GM18519 (cell line): Measurements from ENCODE around the gene VPS45.

ENCODE experiments used
- ATAC-seq: cut with Tn5 transposase; IDR thresholded peaks from one replicate; pipeline ENCODE4 v1.9.1; 2021; ENCODE audit warnings: mild to moderate bottlenecking, moderate library complexity; ENCODE audit not compliant: unreplicated experiment, low FRiP score

The VPS45 gene

DNA sequence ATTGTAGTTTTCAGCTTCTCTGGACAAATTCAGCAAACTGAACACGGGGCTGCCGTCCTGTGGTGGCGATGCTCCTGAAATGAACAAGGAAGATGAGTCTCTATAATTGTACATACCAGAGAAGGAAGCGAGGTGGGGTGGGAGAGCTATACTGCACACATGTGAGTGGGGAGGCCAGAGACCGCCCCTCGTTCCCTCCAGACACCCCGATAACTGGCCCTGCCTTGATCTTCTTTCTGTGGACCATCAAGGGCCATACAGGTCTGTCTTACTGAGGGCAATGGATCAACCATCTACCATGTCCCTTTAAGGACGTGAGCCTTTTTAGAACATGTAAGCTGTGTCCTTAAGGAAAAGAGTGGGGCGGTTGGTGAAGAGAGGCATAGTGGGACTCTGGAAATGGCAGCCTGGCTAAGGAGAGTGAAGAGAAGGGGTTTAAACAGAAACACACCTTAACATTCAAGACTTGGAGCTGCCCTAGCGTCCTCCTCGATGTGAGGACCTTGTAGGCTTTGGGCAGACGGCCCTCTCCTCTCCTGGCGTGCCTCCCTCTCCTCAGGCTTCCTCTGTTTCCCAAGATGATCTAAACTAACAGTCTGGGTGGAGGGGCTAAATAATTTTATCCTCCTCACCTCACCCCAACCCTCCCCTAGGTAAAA, 88.0 kb downstream of the VPS45 start:
- no peak for ATAC-seq

DNA sequence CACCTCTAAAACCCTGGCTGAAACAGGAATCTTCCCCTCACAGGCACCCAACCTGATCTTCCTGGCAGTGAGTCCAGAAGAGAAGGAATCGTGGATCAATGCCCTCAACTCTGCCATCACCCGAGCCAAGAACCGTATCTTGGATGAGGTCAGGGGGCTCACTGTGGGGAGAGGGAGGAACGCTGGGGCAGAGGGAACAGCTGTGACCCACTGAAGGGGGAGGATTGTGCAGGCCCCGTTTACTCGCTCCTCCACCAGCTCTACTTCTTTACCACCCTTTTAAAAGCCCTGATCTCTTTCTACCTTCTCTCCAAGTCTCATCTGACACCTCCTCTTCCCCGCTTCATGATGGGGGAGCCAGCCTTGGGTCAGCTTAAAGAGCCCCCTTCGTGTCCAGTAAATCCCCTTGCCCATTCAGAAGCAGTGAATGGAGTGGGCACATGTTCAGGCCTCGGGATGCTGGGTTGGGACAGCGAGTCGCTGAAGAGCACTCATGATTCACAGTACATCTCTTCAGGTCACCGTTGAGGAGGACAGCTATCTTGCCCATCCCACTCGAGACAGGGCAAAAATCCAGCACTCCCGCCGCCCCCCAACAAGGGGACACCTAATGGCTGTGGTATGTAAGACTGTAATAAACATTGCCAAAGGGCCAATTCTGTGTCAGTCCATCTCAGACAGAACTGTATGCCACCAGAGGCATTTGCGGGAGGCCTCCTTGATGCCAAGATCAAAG, 89.5 kb downstream of the VPS45 start:
- ATAC-seq = no peak

DNA sequence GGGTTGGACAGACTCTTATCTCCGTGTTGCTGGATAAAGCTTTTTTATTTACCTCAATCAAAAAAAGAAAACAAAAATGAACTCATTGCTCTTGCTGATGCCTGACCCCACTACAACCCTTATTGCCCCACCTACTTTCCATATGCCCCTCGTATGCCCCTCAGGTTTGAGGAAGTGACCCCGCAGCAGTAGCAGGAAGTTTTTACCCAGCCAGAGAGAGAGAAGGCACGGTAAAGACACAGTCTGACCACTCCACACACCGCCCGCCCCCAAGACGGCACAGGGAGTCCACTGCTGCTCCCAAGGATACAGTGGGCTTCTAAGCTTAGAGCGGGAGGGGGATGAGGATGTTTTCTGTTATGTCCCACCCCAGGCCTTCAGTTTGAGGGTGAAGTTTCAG, 92.0 kb downstream of the VPS45 start:
- no peak for ATAC-seq

DNA sequence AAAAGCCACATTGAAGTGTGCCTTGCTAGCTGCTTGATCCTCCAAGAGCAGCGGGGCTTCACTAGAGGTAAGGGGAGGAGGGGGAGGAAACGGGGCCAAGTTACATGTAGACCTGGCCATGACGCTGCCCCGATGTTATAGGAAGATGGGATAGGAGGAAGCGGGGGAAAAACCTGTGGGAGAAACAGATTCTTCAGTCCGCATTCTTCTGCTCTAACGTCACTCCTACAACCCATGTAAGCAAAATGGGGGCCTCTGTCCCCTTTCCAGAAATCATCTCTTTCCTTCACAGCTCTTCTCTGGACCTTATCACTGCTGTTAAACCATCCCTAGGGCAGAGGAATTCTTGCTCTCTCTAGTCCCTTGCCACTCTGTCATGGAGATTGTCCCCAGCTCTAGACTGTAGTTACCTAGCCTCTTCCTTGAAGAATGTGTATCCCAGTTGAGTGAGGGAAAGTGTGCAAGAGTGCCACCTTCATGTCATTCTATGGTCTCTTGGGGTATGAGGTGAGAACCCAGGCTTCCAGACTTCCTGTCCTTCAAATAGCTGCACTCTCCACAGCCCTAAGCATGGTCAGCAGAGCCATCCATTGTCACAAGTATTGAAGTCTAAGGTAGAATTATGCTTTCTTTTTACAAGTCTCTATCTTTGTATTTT, 93.5 kb downstream of the VPS45 start:
- ATAC-seq = no peak

DNA sequence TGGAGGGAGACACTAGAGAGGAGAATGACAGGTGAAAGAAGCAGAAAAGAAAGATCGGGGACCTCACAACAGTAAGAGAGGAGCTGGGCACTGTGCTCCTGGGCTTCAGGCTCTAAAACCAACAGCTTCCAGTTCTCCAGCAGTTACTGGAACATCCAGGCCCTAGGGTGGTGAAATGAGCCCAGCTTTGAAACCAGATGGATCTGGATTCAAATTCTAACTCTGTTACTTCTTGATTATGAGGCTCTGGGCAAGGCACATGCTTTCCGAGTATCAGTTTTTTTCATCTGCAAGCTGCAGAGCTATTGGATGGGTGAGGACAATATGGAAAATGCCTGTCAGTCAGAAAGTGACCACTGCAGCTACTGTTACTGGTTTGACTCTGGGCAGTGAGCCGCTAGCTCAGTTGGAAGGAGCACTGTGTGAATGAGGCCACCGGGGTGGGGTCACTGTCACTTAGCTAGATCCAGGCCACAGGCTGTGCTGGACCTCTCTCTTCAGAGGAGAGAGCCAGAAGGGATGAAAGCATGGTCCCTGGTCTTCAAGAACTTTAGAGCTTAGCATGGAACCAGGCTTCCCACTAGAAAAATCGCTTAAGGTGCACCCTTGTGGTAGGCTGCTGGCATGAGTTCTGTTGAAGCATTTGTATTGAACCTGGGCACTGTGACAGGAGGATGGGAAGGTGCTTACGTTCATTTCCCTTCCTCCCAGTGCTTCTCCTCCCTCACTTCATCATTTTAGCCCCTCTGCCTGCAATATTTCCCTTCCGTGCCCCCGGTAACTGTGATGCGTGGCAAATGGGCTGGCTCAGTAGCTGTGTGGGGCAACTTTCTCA, 94.4 kb downstream of the VPS45 start:
- no peak for ATAC-seq

DNA sequence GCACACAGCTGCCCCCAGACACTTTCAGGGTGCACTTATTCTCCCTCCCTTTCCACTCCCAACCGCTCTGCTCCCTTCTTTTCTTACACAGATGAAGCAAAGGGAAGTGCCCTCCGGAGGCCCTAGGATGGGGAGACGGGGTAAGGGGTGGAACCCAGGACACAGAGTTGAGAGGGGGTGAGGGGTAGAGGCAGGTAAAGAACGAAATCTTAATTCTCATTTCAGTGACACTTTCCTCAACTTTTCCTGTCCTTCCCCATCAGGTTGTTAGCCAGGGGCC, 94.9 kb downstream of the VPS45 start:
- no peak for ATAC-seq

DNA sequence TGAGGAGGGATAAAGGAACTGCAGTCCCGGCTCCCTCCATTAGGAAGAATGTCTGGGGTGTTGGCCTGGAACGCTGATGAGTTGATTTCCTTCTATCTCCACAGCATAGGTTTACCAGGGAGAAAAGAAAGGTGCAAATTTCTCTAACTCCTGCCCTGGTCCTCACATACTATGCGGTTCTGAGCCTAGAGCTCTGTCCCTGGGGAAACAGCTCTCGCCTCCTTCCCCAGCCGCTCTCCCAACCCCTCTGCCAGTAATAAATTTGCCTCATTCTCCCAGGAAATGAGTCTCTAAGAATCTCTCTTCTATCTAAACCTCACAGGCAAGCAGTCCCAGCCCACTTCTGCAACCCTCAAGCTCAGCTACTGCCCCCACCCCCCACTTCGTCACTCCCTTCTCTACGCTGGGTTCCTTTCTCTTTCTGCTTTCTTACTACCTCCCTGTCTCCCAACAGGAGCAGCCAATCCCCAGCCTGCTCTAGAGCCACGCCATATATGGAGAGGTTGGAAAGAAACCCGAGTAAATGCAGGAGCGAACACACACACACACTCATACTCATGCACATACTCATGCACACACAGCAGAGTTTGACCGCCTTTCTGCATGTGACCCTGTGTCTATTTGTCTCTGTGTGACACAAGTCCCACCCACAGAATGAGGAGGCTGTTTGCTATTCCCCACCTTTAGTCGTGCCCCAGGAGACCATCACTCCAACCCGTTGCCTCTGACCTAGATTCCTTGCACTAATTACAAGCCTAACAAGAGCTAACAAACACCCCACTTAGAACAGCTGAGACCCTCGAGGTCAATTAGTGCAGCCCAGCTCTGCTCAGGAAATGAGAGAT, 95.5 kb downstream of the VPS45 start:
- no peak for ATAC-seq

DNA sequence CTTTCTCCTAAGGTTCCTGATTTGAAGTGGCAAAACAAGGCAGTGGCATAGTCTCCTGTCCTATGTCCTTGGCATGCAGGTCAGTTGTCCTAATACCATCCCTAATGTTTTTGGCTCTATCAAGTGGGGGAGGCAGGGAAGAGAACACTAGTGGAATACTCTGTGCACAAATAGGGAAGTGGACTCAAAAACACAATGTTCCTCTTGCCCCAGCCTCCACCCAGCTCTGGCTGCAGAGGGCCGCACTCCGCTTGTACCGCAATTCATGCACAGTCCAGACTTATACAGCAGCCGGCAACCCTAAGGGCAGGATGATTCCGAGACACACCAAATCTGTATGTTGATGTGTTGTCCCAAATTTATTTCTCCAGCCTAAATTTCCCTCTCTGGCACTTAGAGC, 96.6 kb downstream of the VPS45 start:
- no peak for ATAC-seq

DNA sequence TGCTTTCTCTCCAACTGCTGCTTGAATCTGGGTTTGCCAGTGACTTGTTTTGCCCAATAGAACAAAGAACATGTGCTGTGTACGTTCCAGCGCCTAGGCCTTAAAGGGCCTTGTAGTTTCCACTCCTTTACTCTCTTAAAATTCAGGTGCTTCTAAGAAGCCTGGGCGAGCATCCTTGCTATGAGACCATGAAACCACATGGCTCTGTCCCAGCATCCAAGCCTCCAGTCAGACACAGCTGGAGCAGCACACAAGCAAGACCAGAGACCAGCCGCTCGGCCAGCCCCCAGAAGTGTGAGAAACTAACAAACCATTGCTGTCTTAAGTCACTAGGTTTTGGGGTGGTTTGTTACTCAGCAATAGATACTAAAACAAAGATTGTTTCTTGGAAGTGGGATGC, 97.2 kb downstream of the VPS45 start:
- no peak for ATAC-seq

DNA sequence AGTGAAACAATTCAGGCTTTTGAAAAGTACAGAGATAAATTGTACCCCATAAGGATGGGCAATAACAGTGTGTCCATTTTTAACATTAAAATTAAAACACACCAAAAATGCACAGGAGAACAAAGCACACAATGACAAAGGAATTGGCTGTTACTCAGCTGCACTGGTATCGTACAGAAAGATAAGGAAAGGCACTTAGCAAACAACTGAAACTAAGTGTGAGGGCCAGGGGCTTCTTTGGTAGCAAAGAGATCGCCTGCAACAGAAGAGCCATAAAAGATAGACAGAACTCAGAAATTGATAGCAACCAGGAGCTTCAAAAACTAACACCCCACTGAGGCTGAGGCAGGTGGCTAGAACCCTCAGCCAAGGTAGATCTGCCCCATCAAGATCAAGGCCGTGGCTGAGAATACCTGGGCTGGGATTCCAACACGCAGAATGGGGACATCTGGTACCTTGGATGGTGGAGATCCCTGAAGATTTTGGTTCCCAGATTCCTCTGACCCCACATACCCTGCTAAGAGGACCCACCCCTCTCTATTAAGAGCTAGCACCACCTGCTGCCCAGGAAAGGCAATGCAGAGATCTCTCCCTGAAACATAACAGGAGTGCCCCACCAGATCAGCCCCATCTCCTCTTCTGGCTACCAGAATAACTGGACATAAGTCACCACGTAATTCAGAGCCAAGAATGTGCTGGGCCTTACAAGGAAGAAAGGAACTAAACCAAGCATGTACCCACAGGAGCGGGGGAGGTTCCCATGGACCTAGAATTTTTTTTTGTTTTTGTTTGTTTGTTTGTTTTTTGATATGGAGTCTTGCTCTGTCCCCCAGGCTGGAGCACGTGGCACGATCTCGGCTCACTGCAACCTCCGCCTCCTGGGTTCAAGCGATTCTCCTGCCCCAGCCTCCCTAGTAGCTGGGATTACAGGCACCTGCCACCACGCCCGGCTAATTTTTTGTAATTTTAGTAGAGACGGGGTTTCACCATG, 98.3 kb downstream of the VPS45 start:
- no peak for ATAC-seq

DNA sequence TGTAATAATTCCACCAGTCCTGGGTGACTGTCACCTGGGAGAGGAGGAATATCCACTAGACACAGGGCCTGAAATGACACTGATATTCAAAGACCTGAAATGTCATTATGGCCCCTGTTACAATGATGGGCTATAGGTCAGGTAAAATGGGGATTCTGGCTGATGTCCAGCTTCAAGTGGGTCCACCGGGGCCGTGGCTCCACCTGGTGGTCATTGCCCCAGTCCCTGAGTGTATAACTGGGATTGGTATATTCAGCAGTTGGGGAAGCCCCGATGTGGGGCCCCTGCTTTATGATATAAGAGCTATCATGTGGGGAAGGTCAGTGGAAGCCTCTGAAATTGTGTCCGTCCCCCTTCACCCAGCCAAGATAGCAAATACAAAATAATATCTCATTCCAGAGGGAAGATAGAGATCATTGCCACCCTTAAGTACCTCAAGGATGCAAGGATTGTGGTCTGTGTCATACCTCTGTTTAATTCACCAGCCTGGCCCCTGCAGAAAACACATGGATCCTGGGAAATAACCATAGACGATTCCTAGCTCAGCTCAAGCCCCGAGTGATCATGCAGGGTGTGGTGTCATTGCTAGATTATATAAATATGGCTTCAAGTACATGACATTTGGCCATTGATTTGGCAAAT, 101.5 kb downstream of the VPS45 start:
- no peak for ATAC-seq

DNA sequence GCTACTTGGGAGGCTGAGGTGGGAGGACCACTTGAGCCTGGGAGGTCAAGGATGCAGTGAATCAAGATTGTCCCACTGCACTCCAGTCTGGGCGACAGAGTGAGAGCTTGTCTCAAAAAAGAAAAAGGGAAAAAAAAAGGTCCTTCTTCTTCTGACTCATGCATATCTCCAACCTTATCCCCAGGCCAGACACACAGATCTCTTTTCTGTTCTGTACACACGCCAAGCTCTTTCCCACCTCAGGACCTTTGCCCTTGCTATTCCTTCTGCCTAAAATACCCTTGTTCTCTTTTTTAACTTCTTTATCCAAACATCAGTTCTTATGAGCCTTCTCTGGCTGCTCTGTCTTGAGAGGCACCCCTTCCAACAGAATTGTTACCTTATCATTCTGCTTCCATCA, 104.2 kb downstream of the VPS45 start:
- no peak for ATAC-seq

DNA sequence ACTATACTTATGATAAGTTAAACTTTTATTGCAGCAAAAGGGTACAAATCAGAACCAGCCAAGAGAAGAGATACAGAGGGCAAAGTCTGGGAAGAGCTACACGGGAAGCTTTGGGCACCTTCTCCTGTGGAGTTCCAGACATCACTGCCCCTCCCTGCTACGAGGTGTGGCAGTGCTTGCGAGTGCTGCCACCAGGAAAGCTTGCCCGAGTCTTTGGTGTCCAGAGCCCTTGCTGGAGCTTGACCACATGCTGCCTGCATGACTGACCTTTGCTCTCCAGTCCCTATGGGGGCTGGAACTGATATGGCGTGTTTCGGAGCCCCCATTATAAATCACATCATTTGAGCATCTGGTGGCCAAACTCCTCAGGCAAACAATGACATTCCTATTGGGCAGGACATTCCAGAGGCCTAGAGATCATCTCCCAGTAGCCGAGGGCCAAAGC, 105.6 kb downstream of the VPS45 start:
- no peak for ATAC-seq

DNA sequence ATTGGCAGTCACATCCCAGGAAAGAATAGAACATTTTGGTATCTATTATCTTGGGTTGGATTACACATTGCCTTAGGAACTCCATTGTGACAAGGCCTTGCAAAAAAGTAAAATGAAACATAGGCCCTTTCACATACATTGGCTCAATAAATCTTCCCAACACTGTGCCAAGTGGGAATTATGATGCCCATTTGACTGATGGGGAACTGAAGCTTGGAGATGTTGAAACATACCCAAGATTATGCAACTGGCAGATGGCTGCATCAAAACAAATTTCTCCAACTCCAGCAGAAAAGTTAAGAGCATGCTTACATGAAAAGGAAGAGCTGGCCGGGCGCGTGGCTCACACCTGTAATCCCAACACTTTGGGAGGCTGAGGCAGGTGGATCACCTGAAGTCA, 109.0 kb downstream of the VPS45 start:
- ATAC-seq = no peak

DNA sequence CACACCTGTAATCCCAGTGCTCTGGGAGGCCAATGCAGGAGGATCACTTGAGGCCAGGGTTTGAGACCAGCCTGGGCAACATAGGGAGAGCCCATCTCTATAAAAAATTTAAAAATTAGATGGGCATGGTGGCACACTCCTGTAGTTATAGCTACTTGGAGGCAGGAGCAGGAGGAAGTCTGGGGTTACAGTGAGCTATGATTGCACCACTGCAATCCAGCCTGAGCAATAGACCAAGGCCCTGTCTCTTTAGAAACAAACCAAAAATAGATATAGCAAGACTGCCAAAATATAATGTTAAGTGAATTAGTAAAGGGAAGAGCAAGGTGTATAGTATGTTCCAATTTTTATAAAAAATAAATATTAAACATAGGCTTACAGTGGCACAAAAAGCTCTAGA, 111.0 kb downstream of the VPS45 start:
- no peak for ATAC-seq

DNA sequence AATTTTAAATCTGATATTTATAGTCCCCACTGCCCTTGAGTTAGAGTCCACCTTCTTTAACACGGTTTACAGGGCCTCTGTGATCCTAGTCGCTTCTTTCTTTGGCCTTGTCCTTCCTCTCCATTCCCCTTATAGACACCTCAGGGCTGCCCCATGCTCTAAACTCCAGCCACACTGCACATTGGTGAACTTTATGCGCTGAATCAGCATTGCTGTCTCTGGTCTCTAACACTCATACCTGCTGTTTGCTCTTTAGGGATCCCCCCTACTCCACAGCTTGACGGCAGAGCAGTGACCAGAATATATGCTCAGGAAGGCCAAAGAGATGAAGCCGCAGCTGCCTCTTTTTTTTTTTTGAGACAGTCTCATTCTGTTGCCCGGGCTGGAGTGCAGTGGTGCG, 112.3 kb downstream of the VPS45 start:
- no peak for ATAC-seq

DNA sequence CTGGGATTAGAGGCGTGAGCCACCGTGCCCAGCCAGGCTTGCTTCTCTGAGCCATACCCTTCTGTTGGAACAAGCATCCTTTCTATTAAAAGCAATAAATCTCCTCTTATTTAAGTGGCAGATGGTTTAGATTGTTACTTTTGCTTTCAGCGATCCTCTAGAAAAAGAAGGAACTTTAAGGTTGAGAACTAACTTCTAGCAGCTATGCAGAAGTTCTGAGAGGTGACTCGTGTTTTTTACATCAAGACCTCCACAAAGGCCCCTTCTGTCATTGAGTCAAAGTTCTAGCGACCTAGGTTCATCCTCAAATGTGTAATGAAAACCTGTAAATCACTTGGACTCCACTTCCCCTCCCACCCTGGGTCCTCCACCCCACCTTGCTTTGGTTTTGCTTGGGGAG, 112.9 kb downstream of the VPS45 start:
- no peak for ATAC-seq

DNA sequence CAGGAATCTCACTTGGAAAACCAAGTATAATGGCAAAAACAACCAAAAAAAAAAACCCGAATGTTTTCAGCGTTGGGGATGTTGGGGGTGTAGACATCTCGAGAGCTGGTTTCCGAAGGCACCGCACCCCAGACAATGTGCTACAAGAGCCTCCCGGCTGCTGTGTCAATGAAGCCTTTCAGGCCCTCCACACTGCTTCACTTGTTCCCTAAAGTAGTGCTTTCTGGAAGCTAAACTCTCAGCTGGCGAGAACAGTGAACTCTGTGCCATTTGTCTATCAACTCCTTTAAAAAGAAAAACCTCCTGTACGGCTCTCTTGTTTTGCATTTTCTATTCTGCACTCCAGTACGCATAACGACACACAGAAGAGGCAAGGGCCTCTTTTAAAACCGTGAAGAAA, 114.7 kb downstream of the VPS45 start:
- no peak for ATAC-seq

DNA sequence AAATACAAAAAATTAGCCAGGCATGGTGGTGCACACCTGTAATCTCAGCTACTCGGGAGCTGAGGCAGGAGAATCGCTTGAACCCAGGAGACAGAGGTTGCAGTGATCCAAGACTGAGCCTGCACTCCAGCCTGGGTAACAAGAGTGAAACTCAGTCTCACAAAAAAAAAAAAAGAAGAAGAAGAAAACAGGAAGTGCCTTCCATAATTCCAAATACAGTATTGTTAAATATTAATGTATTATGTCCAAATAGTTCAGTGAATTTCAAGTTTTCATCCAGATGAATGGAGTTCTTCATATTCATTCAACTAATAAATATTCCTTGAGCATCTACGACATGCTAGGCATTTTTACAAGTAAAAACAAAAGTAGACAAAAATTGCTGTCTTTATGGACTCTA, 115.5 kb downstream of the VPS45 start:
- no peak for ATAC-seq
